Hematopoietic multipotent progenitor cell (in vitro differentiated cells): ENCODE measurements around the gene SH3TC1. TPM values are rescaled to one million over a fixed set of nuclear protein-coding genes. Genes with fewer than 3 reads are reported as not detected.

ENCODE experiments used
- DNase-seq, 3 donors: peaks; one replicate each; pipeline ENCODE4 v3.0.0-alpha.2; 2011 to 2015; ENCODE audit warnings: low read depth in 2 of 3, low spot score in 2 of 3
- total RNA-seq: library from RNA; depleted of rRNA; stranded (reverse); fragments of >200 nt; gene quantifications from one replicate; pipeline ENCODE4 v1.2.3, GENCODE V29; 2012

The SH3TC1 gene
- total RNA-seq, 1 donor: 88.1 TPM

- no peak for DNase-seq
Measured at GRCh38 chr4:8270912-8271815, 72.1 kb downstream of the SH3TC1 start.

GRCh38 chr4:8271821-8272220 is 72.7 kb downstream of the SH3TC1 start:
- no peak for DNase-seq

- peak in 1 of 3 donors; percentile 26 for DNase-seq
Measured at GRCh38 chr4:8272472-8273428, 73.7 kb downstream of the SH3TC1 start.

- DNase-seq: no peak
Measured at GRCh38 chr4:8273450-8273849, 74.4 kb downstream of the SH3TC1 start.

GRCh38 chr4:8274066-8274652 is 75.1 kb downstream of the SH3TC1 start:
- no peak for DNase-seq

GRCh38 chr4:8274765-8275547 is 75.9 kb downstream of the SH3TC1 start:
- DNase-seq: peak in 2 of 3 donors; percentile 56 to 75

DNA sequence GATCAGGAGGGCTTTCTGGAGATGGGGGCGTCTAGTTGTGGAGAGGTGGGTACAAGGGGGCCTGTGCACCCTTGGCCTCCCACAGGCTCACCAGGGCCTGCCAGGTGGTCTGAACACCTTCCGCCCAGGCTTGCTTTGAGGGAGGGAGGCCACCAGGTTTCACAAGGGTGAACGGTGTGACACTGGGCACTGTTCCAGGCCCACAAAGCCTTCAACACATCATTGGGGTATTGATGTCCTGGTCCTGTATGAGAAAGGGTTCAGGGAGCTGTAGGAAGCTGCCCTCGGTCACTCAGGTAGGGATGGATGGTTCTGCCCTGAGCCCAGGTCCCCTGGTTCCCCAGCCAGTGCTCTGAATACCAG is 76.4 kb downstream of the SH3TC1 start:
- no peak for DNase-seq

- DNase-seq: no peak
Measured at GRCh38 chr4:8276358-8277240, 77.5 kb downstream of the SH3TC1 start.

GRCh38 chr4:8277356-8278008 is 78.4 kb downstream of the SH3TC1 start:
- no peak for DNase-seq

- DNase-seq: no peak
Measured at GRCh38 chr4:8278009-8278395, 78.9 kb downstream of the SH3TC1 start.

DNA sequence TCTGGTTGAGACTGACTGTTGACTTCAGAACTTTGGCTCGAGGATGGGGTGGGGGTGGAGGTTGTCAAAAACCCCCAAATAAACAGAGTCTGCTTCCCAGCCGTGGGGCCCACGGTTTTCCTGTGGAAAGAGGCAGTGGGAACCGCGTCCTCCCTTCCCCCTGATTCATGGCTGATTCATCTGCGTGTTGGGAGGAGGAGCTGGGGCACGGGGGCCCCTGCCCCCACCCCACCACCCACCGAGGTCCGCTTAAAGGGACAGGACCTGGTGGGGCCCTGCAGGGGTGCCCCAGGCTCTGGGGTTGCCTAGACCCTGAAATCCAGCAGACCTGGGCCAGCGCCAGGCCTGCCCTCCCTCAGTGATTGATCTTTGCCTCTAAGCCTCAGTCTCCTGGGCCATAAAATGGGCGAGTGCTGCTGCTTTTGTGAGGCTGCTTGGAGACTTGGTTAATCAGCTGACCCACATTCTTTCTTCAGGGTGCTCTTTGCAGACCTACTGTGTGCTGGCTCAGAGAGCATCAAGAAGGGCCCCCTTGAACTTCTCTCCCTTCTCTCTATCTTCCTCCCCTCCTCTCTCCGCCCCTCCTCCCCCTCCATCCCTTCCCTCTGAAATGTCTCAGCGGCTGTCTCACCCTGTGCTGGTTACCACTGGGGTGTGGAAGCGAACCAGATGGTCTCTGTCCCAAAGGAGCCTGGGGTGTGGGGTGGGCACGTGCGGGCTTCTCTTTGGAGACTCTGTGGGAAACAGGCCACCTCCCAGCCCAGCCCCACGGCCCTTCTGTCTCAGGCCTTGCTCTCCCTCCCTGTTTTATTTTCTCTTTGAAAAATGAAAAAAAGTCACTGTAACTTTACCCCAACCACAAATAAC is 79.6 kb downstream of the SH3TC1 start:
- peak in 2 of 3 donors; percentile 52 for DNase-seq

DNA sequence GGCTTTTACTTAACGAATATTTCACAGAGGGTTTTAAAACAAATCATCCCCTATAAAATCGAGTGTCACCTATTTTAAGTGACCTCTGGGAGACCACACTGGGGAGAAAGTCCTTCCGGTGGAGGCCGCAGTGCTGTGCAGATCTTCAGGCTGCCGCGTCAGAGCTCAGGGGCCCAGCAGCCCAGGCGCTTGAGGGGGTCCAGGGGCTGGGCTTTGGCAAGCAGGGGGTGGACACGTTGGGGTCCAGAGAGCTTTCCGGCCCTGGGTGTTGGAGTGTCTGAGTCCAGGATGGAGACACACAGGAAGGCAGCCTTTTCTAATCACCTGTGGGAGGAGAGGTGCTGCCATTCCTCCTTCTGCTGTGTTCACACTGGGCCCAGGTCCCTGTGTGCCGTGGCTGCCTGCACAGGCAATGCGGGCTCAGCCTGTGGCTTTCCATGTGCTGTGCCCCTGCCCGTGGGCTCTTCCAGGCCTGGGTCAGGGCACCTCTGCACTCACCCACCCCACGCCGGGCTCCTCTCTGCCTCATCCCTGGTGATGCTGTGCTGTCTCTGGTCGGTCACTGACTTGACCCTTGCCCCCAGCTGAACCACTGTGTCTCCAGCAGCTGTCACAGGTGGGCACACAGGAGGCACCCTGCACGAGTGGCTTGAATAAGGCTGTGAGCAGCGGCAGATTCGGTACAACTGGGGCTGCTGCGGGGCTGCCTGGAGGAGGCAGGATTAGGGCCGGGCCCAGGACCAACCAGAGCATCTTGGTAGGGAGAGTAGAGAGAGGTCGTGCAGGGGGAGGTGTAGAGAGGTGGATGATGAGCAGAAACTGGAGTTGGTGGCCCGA is 80.4 kb downstream of the SH3TC1 start:
- DNase-seq: no peak

GRCh38 chr4:8280158-8280875 is 81.2 kb downstream of the SH3TC1 start:
- DNase-seq: no peak

DNA sequence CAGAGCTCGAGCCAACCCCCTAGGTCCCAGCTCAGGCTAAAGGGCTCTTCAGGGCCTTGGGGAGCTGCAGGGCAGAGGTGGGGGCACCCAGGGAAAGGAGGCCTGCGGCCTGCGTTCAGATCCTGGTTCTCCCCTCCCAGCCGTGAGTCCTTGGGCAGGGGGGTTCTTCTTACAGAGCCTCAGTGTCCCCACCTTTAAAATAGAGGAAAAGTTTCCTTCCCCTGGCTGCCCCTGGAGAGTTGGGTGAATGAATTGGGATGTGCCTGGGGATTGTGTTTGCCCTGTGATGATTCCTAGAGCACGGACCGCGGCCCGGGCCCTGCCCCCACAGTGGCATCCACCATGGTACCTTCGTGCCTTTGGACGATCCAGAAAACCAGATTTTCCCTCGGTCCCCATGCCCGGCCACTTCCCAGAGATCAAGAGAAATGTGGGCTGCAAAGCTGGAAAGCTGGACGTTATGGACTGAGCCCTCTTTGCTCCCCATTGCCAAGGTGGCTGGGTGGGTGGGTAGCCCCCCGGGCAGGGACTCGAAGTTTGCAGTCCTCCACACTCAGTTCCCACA is 81.9 kb downstream of the SH3TC1 start:
- no peak for DNase-seq

DNA sequence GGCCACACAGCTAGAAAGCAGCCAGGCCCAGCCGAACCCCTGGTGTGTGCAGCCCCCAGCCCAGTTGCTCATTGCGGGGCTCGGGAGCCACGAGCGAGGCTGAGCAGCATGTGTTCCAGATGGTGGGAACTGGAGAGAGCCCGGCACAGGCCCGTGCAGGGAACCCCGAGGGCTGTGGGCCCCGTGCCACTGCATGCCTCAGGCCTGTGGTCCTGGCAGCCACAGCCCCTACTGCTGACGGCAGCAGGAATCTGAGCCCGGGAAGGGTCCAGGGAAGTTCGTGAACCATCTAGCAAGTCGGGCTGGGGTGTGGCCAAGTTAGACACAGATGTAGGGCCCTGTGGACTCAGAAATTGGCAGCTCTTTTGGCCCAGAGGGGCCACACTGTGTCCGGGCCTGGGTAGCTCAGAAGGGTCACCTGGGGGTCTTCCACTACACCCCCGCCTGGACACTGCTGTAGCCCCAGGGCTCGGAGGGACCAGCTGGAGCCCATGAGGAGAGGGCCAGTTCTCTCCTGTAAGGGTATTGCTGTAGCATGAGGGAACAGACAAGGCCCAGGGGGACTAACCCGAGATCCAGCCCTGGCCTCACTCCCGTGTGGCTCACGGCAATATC is 82.5 kb downstream of the SH3TC1 start:
- no peak for DNase-seq
